ENCODE data around the gene PANK3.
A peak's percentile ranks its signal among the peaks of the same experiment; 100 is the strongest.
"Not testable (repeated sequence)": the region's sequence is repeated elsewhere in the genome, so short reads cannot be mapped to it uniquely, and the experiment has no call there.

The PANK3 gene

DNA sequence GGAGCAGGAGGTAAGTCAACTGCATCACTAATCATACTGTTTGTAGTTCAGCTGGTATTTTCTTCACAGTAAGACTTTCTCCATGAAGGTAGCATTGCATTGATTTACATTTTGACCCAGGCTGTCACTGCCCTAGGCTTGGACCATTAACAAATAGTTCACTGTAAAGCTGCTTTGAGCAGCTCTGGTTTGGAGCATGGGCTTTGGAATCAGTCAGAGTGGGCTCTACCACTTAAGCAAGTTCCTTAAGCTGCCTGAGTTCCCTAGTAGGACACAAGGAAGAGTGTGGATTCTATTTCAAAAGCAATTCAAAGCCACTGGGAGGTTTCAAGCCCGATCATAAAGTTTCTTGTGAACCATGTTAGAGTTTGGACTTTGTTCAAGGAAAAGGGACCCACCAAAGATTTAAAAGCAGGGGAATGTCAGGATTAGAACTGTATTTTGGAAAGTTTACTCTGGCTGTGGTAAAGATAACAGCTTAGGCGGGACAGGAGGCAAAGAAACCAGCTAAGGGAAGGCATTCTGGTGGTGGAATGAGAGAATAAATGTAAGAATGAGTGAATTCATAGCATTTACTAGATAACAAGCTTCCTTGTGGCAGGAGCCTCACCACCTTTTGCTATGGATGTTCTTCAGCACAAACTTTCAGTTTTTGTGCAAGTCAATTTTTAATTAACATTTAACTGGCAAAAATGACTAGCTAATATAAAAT is 12.3 kb upstream of the PANK3 start:
- FAIRE-seq, result no peak

DNA sequence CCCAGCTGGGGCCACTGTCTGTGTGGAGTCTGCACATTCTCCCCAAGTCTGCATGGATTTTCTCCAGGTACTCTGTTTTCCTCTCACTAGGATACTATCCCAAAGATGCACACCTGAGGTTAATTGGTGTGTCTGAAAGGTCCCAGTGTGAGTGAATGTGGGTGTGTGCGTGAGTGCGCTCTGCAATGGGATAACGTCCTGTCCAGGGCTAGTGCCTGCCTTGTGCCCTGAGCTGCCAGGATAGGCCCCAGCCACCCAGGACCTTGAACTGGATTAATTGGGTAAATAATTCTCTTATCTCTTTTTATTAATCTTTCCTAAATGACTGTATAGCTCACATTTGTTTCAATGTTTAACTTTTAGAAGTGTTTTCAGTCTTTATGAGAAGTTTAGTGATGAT is 11.5 kb upstream of the PANK3 start:
- no peak for FAIRE-seq

DNA sequence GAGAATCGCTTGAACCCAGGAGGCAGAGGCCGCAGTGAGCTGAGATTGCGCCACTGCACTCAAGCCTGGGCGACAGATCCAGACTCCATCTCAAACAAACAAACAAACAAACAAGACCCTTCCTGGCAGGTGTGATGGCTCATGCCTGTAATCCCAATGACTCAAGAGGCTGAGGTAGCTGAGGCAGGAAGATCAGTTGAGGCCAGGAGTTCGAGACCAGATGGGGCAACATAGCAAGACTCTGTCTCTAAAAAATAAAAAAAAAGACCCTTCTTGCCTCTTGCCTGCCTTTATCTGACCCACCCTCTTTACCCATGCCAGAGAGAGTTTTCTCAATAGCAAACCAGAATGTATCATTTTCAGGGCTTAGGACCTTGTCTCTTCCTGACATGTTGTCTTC is 8.8 kb upstream of the PANK3 start:
- no peak for FAIRE-seq

DNA sequence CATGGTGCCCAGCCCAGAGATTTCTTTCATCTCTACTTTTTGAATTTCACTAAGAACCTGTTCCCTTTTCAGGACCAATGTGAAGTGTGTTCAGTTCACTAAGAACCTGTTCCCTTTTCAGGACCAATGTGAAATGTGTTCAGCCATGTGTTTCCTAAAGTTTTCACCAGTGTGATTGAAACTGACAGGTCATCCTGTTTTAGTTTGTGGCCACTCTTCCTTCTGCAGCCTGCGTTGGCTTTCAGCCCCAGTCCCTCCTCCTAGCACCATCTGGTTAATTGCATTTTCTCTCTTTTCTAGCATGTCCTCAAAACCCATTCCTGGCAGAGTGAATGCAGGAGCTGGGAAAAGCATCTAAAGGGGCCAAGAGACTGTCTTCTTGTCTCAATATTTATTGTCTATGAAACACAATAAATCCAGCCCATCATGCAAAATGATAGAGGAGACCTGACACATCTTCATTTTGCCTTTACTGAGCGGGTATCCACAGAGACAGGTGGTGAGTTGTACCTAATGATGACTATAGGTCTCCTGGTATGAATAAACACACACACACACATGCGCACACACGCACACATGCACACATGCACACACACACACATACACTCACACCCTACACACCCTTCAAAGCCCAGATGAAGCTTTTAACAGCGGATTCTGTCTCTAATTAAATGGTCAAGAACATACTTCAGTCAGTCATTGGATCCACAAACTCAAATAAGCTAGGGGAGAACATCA is 6.1 kb upstream of the PANK3 start:
- FAIRE-seq, result no peak

DNA sequence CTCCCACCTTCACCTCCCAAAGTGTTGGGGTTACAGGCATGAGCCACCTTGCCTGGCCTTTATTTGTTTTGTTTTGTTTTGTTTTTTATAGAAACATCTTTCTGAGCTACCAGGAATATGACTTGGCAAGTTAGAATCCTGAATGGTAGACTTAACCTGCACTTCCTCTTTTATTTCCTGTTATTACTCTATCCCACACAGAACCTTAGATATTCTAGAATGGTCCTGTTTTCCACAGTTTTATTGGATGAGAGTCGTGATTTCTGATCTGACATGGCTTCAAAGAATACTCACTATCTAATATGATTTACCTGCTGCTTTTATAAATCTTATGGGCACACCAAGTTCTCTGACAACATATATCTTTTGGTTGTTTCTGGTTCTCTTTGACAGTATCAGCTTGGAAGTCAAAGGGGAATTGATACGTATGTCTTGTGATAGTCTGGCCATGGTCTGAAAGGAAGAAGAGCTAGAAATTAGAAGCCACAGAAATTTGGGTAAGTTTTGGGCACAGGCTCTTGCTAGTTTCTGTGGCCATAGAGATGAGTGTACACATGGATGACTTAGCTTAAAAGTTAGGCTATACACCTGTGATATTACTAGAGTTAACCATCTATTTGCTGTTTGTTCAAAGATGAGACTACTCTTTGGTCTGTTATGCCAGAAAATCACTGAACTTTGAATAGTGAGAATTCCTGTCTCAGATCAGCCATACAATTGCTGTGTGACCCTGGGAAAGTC is 4.7 kb upstream of the PANK3 start:
- FAIRE-seq, result no peak

DNA sequence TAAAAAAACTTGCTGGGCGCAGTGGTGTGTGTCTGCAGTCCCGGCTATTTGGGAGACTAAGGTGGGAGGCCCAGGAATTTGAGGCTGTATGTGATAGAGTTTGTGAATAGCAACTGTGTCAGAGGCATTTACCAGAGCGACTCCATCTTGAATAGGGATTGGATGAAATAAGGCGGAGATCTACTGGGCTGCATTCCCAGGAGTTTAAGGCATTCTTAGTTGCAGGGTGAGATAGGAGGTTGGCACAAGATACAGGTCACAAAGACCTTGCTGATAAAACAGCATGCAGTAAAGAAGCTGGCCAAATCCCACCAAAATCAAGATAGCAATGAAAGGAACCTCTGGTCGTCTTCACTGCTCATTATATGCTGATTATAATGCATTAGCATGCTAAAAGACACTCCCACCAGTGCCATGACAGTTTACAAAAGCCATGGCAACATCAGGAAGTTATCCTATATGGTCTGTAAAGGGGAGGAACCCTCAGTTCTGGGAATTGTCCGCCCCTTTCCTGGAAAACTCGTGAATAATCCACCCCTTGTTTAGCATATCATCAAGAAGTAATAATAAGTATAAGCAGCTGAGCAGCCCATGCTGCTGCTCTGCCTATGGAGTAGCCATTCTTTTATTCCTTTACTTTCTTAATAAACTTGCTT is 1.8 kb upstream of the PANK3 start:
- not testable (repeated sequence) for FAIRE-seq

DNA sequence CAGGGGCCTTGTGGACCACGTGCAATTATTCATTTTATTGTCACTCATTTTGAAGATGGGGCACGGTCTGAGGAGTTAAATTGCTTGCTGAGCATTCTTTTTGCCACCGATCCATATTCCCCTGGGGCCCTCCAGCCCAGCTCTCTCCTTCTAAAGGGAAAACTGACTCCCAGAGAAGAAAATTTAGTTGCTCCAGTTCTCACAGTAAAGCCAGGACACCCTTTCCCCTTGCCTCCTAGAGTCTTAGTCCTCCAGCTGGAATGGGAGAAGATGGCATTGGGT is 1.0 kb upstream of the PANK3 start:
- no peak for FAIRE-seq

DNA sequence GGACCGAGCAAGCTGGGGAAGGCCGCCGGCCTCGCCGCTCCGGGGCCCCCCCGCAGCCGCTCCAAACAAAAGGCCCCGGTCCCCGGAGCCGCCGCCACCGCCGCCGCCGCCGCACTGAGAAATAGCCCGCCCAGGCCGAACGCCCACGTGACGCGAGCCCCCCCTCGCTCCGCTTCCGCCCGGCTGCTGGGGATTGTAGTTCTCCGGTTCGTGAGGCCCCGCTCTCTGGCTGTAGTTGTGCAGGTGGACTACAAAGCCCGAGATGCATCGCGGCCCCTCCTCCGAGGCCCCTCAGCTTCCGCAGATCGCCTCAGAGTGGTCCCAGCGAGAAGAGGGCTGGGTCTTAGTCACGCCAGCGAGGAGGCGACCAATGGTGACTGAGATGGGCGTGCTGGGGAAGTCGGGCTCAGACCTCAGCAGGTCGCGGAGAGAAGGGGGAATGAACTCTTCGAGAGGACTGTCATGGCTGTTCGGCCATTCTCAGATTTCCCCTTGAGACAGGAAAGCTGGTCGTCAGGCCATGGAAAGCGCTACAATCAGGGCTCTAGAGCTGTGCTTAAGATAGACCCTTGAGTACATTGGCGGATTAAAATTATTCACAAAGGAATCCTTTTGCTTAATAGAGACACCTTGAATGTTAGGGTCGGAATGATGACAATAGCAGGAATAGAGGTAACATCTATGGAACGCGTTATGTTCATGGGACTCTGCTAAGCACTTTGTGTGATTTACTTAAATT is 489 bp upstream of the PANK3 start:
- peak; percentile 97 for FAIRE-seq

DNA sequence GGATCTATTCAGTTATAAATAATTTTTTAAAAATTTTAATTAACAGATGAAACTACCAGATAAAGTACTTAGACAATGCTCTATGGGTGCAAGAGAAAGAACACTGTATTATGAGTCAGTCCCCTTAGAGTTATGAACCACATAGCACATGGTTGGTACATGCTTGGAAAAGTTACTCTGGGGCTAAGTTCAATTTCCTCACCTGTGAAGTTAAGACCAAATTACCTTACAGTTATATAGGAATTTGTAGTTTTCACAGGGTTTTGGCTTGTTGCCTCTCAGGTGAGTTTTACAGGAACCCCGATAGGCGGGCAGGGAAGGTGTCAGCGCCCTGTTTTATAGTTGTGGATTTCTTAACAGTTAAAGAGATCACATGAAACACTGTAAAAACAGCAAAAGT is 1.2 kb downstream of the PANK3 start:
- no peak for FAIRE-seq

DNA sequence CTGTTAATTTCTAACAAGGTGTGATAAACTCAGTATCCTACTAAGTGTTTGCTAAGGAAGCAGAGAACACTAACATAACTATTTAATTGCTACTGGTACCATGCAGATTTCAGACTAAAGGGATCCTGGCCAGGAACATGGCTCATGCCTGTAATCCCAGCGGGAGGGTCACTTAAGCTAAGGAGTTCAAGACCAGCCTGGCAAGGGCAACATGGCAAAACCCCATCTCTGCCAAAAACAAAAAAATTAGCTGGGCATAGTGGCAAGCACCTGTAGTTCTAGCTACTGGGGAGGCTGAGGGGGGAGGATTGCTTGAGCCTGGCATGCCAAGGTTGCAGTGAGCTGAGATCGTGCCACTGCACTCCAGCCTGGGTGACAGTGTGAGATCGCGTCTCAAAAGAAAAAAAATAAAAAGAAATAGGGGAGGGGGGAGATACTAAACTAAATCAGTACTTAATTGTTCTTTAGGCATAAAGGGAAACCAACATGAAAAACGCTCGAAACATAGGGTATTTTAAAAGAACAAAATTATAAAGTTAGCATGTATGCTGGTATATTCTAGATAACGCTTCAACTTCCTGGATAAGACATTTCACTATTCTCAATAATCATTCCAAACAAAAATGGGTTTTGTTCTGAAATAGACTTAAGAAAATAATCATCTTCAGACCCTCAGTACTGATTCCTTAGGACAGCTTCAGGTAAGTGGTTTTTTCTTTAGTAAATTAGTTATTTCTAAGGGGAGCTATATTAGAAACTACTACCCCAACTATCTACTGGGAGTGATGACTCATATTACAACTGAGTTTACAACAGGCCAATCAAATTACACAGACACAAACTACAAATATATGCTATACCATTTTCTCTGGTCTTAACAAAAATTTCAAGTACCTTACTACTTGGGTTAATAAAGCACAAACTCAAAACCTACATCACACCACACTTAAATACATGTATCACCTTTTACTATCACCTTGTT is 3.5 kb downstream of the PANK3 start:
- no peak for FAIRE-seq

DNA sequence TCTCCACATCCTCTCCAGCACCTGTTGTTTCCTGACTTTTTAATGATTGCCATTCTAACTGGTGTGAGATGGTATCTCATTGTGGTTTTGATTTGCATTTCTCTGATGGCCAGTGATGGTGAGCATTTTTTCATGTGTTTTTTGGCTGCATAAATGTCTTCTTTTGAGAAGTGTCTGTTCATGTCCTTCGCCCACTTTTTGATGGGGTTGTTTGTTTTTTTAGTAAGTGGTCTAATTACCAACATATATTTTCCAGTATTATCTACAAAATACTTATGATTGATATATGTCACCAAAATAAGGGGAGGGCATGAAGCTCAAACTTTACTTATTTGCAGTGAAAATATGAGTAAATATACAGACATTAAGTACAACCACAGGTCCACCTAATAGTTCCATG is 5.0 kb downstream of the PANK3 start:
- FAIRE-seq, result not testable (repeated sequence)

DNA sequence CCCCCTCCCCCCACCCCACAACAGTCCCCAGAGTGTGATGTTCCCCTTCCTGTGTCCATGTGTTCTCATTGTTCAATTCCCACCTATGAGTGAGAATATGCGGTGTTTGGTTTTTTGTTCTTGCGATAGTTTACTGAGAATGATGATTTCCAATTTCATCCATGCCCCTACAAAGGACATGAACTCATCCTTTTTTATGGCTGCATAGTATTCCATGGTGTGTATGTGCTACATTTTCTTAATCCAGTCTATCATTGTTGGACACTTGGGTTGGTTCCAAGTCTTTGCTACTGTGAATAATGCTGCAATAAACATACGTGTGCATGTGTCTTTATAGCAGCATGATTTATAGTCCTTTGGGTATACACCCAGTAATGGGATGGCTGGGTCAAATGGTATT is 5.5 kb downstream of the PANK3 start:
- FAIRE-seq, result not testable (repeated sequence)

DNA sequence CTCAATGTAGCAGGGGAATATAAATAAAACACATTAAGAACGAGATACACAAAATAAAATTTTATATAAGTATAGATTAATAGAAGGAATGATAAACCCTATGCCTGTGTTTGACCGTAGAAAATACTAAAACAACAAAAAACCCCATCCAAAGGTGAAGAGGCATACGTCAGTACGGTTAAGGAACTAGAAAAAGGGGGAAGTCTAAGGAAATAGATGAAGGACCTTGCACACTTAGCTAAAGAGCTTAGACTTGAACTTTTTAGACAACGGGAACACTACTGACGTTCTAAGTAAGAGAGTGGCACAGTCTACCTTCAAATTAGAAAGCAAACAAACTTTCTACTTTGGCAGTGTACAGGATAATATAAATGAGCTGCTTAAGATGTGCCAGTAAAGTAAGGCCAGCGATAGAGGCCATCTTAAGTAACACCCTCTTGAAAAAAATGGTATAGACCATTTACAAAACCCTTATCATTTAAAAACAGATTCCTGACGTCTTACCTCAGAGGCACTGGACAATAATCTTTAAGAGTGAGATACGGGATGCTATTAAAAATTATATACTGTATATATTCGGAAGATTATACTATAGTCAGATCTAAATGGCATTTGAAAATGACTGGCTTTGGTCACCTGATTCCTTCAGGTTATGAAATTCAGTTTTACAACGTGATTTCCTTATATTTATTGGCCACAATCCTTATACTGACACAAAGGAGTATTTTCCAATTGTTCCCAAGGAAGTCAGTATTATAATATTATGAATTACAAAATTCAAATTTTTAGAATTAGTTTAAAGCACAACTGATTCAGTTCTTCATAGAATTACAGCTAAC is 8.5 kb downstream of the PANK3 start:
- no peak for FAIRE-seq

DNA sequence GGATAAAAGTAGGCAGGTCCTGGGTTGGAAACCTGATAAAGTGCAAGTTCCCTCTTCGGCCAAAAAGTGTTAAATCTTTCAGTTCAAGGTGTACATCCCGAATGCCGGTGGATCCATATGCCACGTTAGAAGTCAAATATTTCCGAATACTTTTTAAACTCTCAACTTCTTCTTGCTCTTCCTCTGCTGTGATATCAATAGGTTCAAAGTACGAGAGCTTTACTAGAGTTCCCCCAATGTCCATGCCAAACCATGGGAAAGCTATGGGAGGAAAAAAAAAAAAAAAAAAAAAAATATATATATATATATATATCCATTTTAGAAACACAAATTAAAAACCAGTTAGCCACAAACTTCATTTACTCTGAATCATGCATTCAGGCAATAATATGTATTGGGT is 10.4 kb downstream of the PANK3 start:
- no peak for FAIRE-seq

DNA sequence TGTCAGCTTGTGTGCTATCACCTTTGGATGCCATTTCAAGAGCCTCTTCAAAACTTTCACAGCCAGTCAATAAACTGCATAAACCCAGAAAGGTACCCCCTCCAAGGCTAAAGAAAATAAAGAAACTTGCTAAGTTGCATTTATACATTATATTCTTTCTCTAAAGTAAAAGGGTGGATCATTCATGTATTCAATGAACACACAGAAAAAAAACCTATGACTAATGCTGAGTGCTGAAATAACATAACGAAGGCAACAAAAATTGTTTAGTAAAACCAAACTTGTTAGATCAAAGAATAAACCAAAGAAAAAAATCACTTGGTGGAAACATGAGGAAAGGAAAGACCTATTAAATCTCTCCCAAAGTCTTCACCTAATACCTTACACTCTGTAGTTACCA is 15.2 kb downstream of the PANK3 start:
- no peak for FAIRE-seq

DNA sequence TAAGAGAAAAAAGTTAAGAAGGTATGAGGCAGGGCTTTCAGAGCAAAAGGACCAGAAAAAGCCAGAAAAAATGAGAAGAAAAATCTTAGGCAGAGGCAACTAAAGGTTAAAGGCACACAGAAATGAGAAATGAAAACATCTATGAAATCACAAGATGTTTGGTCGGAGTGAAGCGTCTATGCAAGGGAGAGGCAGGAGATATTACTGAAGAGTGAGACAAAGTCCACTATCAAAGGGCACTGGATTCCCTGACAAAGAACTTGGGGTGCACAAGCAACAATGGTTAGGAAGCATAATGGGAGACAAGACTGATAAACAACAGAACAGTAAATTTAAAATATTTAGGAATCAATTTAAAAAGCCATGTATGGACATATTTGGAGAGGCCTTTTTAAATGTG is 16.9 kb downstream of the PANK3 start:
- FAIRE-seq, result no peak

DNA sequence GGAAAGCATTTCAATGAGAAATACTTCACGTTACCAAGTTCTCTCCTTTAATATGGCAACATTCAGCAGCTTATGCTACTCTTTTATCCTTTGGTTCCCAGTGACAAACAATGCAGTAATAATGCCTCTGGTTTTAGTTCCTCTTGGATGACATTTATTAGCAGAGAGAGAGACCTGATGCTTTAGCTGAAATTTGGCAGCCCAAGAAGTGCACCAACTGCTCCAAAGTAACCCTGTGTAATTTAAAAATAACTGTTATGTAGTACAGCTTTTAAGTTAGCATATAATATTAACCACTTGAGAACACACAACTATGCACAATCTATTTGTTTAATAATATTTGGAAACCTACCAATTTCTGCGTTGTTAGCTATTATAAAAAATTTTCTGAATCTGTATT is 21.8 kb downstream of the PANK3 start:
- FAIRE-seq, result no peak

DNA sequence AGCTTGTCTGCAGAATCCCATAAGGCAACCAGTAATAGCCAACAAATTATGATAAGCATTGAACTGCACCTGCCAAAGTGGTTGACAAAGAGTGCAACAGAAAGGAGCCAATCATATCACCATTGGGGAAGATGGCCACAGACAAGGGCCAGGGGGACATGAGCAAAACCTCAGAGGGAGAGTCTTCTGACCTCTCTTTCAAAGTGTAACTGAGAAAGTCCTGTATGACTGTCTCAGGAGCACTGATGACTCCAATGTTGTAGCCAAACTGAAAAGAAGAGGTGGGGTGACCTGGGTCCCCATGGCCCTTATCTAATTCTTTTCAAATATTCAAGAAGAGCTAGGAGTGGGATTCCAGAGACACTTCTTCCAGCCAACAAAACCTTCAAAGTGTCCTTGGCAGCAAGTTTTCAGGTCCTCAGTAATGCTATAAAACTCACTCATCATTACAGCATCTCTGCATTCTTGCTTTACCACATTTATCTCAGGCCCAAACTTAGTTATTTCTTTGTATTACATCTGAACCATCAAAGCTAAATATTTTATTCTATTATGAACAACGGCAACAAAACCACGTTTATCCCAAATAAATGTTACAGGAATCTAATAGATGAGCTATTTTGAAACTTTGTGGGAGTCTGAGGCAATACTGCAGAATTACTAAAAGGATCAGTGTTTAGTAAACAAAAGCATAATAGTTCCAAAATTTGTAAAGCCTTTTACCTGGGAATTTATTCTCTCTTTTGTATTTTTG is 25.6 kb downstream of the PANK3 start:
- FAIRE-seq, result peak; percentile 66

DNA sequence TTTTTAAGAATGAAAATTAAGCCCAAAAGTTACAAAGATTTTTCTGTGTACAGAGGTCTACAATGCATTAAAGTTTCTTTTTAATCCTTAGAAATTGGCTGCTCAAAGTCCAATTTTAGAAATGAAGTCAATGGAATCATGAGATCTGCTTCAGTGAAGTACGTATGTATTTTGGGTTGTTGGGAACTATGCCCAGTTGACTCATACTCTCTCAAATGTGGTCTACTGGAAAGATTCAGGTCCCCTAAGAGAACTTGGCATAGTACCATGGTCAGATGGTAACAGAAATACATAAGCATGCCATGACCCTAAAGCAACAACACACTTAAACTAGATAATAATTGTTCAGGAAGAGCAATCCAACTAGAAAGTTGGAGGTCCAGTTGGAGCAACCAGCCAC is 27.0 kb downstream of the PANK3 start:
- no peak for FAIRE-seq

DNA sequence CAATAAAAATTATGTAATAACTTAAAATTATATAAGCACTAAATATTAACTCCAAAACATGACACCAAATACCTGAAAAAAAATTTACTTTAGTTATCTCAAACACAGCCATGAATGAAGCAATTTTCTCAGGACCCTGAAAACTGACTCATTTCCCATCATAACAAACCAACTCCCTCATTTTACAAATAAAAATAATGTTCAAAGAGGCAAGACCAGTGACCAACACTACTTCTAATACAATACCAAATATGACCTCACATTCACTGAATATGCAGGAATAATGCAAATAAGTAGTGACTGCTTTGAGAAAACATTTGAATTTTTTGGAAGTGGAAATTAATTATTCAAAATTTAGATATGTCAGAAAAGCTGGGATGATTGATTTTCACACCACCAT is 28.5 kb downstream of the PANK3 start:
- FAIRE-seq, result no peak
